K562 (cell line): ENCODE results near the gene TPX2. TPM values are rescaled to one million over a fixed set of nuclear protein-coding genes. Genes with fewer than 3 reads are reported as not detected.

Experiments
- ATAC-seq: fragments of 200-7000 bp; cut with Tn5 transposase; 3 replicates; pipeline ENCODE4 v1.9.1; 2020; ENCODE audit warnings: moderate library complexity
- BruUV-seq: library from RNA; stranded (reverse); fragments of 400-500 nt; replicated peaks from 2 replicates; lab custom pipeline; 2021; lab: Mats Ljungman, UMichigan
- CTCF ChIA-PET: fragments of 300-600 bp; formaldehyde crosslinking; extraction: SDS; loops from one replicate; lab custom pipeline; 2021; ENCODE audit warnings: low intra/inter-chr PET ratio; lab: Yijun Ruan, JAX
- POLR2A ChIA-PET: fragments of 300-600, 350-650 bp; sonication (Branson Sonifier 250); formaldehyde crosslinking; extraction: SDS; loops from one replicate; lab custom pipeline; 2021; ENCODE audit warnings: antibody characterized with exemption, inconsistent platforms; lab: Yijun Ruan, JAX
- DNase-seq, 4 experiments: peaks; one replicate each; pipeline versions ENCODE4 v3.0.0 to v3.0.0-alpha.2; 2011 to 2018; ENCODE audit warnings: low spot score in 3 of 4, mixed read lengths in 3 of 4; ENCODE audit errors: extremely low read depth in 1 of 4
- FAIRE-seq: peaks from 2 replicates; lab custom pipeline; 2011; peaks lifted over from hg19 to GRCh38; lab: Jason Lieb, UNC
- H2AFZ ChIP-seq: 2 replicates; pipeline ENCODE4 v1.6.0; 2011; ENCODE audit warnings: low read depth, low read length, control low read depth, inconsistent platforms
- H3K27ac ChIP-seq: fragments of 200-600 bp; 3 replicates; pipeline ENCODE4 v1.8.0; 2011; ENCODE audit warnings: low read depth, mild to moderate bottlenecking, control low read depth, inconsistent platforms, low read length, moderate library complexity, mixed read lengths; ENCODE audit errors: extremely low read depth
- H3K27me3 ChIP-seq, 2 experiments: fragments of 300-600 bp in 1 of 2; 2 replicates in 1 of 2; 3 replicates in 1 of 2; pipeline versions ENCODE4 v1.6.0 to v1.8.0; 2011; ENCODE audit warnings: inconsistent platforms in 2 of 2, low read length in 2 of 2, mild to moderate bottlenecking in 1 of 2, mixed read lengths in 1 of 2, moderate library complexity in 1 of 2; ENCODE audit not compliant: control insufficient read depth in 2 of 2, insufficient read depth in 2 of 2
- H3K36me3 ChIP-seq: fragments of 300-600 bp; 3 replicates; pipeline ENCODE4 v1.8.0; 2011; ENCODE audit warnings: mild to moderate bottlenecking, low read length, inconsistent platforms; ENCODE audit not compliant: control insufficient read depth, insufficient read depth
- H3K4me1 ChIP-seq, 2 experiments: fragments of 200-600 bp in 1 of 2; replicated peaks in 1 of 2; 2 replicates in 1 of 2; 3 replicates in 1 of 2; pipeline versions ENCODE4 v1.5.1 to v1.8.0; 2011; ENCODE audit warnings: inconsistent platforms in 2 of 2, low read length in 2 of 2, mild to moderate bottlenecking in 1 of 2, mixed read lengths in 1 of 2, moderate library complexity in 1 of 2; ENCODE audit not compliant: control insufficient read depth in 2 of 2, insufficient read depth in 2 of 2
- H3K4me2 ChIP-seq: 2 replicates; pipeline ENCODE4 v1.6.1; 2011; ENCODE audit warnings: low read length, control low read depth, inconsistent platforms, mixed read lengths; ENCODE audit not compliant: insufficient read depth
- H3K4me3 ChIP-seq: fragments of 200-600 bp; sonication (generic), shearing (Covaris generic); 2 replicates; pipeline ENCODE4 v1.5.1; 2016; ENCODE audit warnings: control low read depth, inconsistent platforms
- H3K79me2 ChIP-seq: fragments of 200-600 bp; 3 replicates; pipeline ENCODE4 v1.8.0; 2011; ENCODE audit warnings: low read length, inconsistent platforms; ENCODE audit not compliant: control insufficient read depth, insufficient read depth
- H3K9ac ChIP-seq, 2 experiments: 2 replicates each; pipeline versions ENCODE4 v1.6.0 to v1.6.1; 2011; ENCODE audit warnings: low read depth in 2 of 2, low read length in 2 of 2, control low read depth in 1 of 2, inconsistent platforms in 1 of 2, mild to moderate bottlenecking in 1 of 2, mixed read lengths in 1 of 2; ENCODE audit not compliant: insufficient read depth in 1 of 2
- H3K9me1 ChIP-seq: one replicate; pipeline ENCODE4 v1.6.0; 2011; ENCODE audit warnings: inconsistent platforms, mild to moderate bottlenecking, low read length, moderate library complexity; ENCODE audit not compliant: control insufficient read depth, insufficient read depth
- H3K9me3 ChIP-seq: replicated peaks from 2 replicates; pipeline ENCODE4 v1.5.1; 2011; ENCODE audit warnings: low read depth, low read length, inconsistent platforms; ENCODE audit not compliant: control insufficient read depth, insufficient read depth
- H4K20me1 ChIP-seq: replicated peaks from 2 replicates; pipeline ENCODE4 v1.6.1; 2011; ENCODE audit warnings: low read length, inconsistent platforms, mixed read lengths; ENCODE audit not compliant: control insufficient read depth, insufficient read depth
- CCNT2 ChIP-seq: IDR thresholded peaks from 2 replicates; pipeline ENCODE4 v1.6.1; 2011; ENCODE audit warnings: borderline replicate concordance, low read depth, mild to moderate bottlenecking, moderate library complexity, mixed read lengths, low read length; ENCODE audit not compliant: insufficient read length; ENCODE audit errors: extremely low read depth
- ELF1 ChIP-seq: fragments of 200-800 bp; sonication (Bioruptor generic); IDR thresholded peaks from 2 replicates; pipeline ENCODE4 v1.6.1; 2016; ENCODE audit warnings: missing genetic modification characterization, missing compliant biosample characterization
- WGBS: fragments of 100-300 bp; shearing (Covaris generic); methylation state at CpG from one replicate; pipeline ENCODE4 v1.1.6; 2016; ENCODE audit warnings: low coverage, mixed read lengths; ENCODE audit not compliant: insufficient coverage; ENCODE audit errors: missing lambda C conversion rate; 5-methylcytosine and 5-hydroxymethylcytosine counted together
- in situ Hi-C: fragments of 300-500 bp; cut with MboI; formaldehyde crosslinking; loops from 4 replicates; pipeline ENCODE4 v1.15.0; 2018; ENCODE audit warnings: inconsistent platforms, mixed read lengths
- intact Hi-C: fragments of 100-400 bp; cut with micrococcal nuclease; formaldehyde crosslinking; loops from 2 replicates; pipeline ENCODE4 v1.14.2; 2022
- polyA plus RNA-seq, 8 experiments: library from polyadenylated mRNA; depleted of rRNA in 4 of 8; stranded (reverse) in 5 of 8; unstranded in 3 of 8; fragments of >200 nt; fragmentation: Nextera tagmentation in 2 of 8; fragmentation: Illumina TruSeq in 1 of 8; extraction: Ambion mirVana in 2 of 8; extraction: Trizol in 1 of 8; gene quantifications; 2 replicates each; pipeline versions ENCODE4 v1.2.1 to v1.2.3, GENCODE V29; 2011 to 2014; ENCODE audit warnings: inconsistent platforms in 1 of 8, missing spikeins in 1 of 8
- total RNA-seq, 7 experiments: library from RNA; depleted of rRNA in 6 of 7; stranded (reverse); fragments of >200 nt in 6 of 7; fragmentation: Illumina TruSeq in 2 of 7; extraction: Trizol in 2 of 7; gene quantifications; 2 replicates each; pipeline versions ENCODE4 v1.2.1 to v1.2.3, GENCODE V29; 2011 to 2021; ENCODE audit warnings: low replicate concordance in 1 of 7
- TF ChIP-seq, protein P1 (sequence below): sonication (generic); formaldehyde crosslinking; IDR thresholded peaks from 2 replicates; pipeline ENCODE4 v1.8.1; 2023; ENCODE audit warnings: mild to moderate bottlenecking, missing genetic modification reagents

The TPX2 gene
- total and polyA plus RNA-seq, 9 of the 15 experiments (the other 6 are each of a cell fraction or from before 2014, with no cell fraction given) = 48.0 to 241 (median 133) TPM

DNA sequence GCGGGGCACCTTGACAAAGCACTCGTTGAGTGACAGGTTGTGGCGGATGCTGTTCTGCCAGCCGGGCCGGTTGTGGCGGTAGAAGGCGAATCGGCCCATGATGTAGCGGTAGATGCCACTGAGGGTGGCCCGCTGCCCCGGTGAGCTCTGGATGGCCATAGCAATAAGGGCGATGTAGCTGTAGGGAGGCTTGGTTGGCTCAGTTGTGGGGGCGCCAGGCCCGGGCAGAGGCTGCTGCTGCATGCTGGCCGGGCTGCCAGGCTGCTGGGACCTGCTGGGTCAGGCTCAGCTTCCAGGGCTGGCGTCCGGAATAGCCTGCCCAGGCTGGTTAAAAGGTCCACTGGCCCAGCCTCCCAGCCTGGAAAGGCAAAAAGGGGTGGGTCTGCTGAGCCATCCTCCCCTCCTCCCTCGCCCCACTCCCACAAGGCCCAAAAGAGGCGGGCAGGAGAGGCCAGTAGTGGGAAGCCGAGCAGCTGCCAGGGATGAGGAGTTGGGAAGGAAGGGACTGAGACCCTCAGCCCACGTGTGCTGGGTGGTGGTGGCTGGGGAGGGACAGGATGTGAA is 106.3 kb downstream of the TPX2 start, which contains the start of gene FOXS1:
TSS of gene FOXS1 (minus strand) at position 305 of the 564 bp plus-strand sequence. CDS start at position 243, 62 bp downstream.
- H3K4me2 ChIP-seq = no peak within 1 kb of the TSS

More for the DNA sequence above, 106.3 kb downstream of the TPX2 start, which contains the start of gene FOXS1:
- H3K9me1 ChIP-seq = no peaks in the 10 kb centered on the region
- H4K20me1 ChIP-seq = peaks cover 14% of the 10 kb centered on the region; the same call in 1 of the 2 replicates
- CTCF ChIA-PET = interaction anchor here (1.0 to 2.6 kb wide), 3 partner anchors 19 to 23 kb away, joined by 3 to 18 read pairs (median 3); no protein-coding TSS in a partner anchor
- H3K9me3 ChIP-seq = no peaks in the 10 kb centered on the region
- intact Hi-C loops = no loop called here
- no peak within 1 kb of the TSS; the same call in 2 of the 3 replicates for H3K27ac ChIP-seq
- H3K36me3 ChIP-seq = no peaks in the 10 kb centered on the region
- H2AFZ ChIP-seq = no peak within 1 kb of the TSS
- in situ Hi-C loops = loop anchor here (25.0 kb wide), 1 partner anchor 817 kb away; the partner anchor contains the start of gene C20orf203
- WGBS = 63% methylated on average over 16 of the region's 21 CpGs
- BruUV-seq = no TSS peak
- TF ChIP-seq ELF1 (tag) (no peak), CCNT2 (no peak)
- TF ChIP-seq, protein P1, sequence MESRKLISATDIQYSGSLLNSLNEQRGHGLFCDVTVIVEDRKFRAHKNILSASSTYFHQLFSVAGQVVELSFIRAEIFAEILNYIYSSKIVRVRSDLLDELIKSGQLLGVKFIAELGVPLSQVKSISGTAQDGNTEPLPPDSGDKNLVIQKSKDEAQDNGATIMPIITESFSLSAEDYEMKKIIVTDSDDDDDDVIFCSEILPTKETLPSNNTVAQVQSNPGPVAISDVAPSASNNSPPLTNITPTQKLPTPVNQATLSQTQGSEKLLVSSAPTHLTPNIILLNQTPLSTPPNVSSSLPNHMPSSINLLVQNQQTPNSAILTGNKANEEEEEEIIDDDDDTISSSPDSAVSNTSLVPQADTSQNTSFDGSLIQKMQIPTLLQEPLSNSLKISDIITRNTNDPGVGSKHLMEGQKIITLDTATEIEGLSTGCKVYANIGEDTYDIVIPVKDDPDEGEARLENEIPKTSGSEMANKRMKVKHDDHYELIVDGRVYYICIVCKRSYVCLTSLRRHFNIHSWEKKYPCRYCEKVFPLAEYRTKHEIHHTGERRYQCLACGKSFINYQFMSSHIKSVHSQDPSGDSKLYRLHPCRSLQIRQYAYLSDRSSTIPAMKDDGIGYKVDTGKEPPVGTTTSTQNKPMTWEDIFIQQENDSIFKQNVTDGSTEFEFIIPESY (CRISPR knock-in tag) = peak; percentile 21; the same call in 1 of the 2 replicates
- no peak for DNase-seq
- FAIRE-seq = no peak
- no peak for ATAC-seq
- peaks cover 0 to 47% of the 10 kb centered on the region in 2 experiments; a peak in 3 of 5 replicates for H3K4me1 ChIP-seq
- H3K4me3 ChIP-seq = no peak within 1 kb of the TSS
- no peaks in the 10 kb centered on the region for H3K79me2 ChIP-seq
- POLR2A ChIA-PET = interaction anchor here (0.5 to 0.6 kb wide), 2 partner anchors 75 to 148 kb away, joined by 3 to 4 read pairs; no protein-coding TSS in a partner anchor
- H3K27me3 ChIP-seq = peaks cover 10 to 30% of the 10 kb centered on the region in 2 experiments; a peak in 4 of 5 replicates
- H3K9ac ChIP-seq = peak within 1 kb of the TSS in 1 of 2 experiments; percentile 6; a peak in 1 of 4 replicates
